ENCODE measurements around the gene MFGE8. TPM values are rescaled to one million over a fixed set of nuclear protein-coding genes. Genes with fewer than 3 reads are reported as not detected.

Gene MFGE8
- total RNA-seq, 1 experiment from 2014 or later, result 32.0 TPM

- intact Hi-C loops (cut with micrococcal nuclease), result loop anchor here (10.0 kb wide), 1 partner anchor 268 kb away; no protein-coding TSS in a partner anchor
- CTCF ChIA-PET, result no interaction called here
- H3K4me1 ChIP-seq (ENCODE audit: insufficient read depth, low read length), result peaks cover 13% of the 10 kb centered on the region
These were observed 6.6 kb downstream of the MFGE8 start for GRCh38 chr15:88906551-88906950.

GRCh38 chr15:88906130-88906529 lies 7.0 kb downstream of the MFGE8 start:
- DNase-seq (no peak), ATAC-seq (no peak)
- Histone ChIP-seq H3K9ac (ENCODE audit: low read length) (no peak overlapping the region), H3K4me3 (ENCODE audit: low read length) (no peak overlapping the region), H3K27me3 (ENCODE audit: low read length) (no peaks in the 10 kb centered on the region), H3K36me3 (ENCODE audit: low read depth, low read length) (no peaks in the 10 kb centered on the region; the same call in 1 of the 2 replicates), H3K9me3 (ENCODE audit: low read length) (no peaks in the 10 kb centered on the region), H3K4me1 (ENCODE audit: insufficient read depth, low read length) (peaks cover 9% of the 10 kb centered on the region; the same call in 1 of the 2 replicates), H3K9me2 (replicated peaks; ENCODE audit: low read length) (no peaks in the 10 kb centered on the region), H3K4me2 (ENCODE audit: low read length) (no peak overlapping the region), H3F3A (ENCODE audit: low read length, unreplicated experiment) (no peaks in the 10 kb centered on the region), H2AFZ (ENCODE audit: low read length) (no peak overlapping the region), H3K79me2 (ENCODE audit: low read length) (no peaks in the 10 kb centered on the region), H3K27ac (ENCODE audit: low read length) (no peak overlapping the region), H4K20me1 (ENCODE audit: low read length) (no peaks in the 10 kb centered on the region)
- TF ChIP-seq EZH2 (IDR thresholded peaks at IDR 0.05; ENCODE audit: low read length, unreplicated experiment) (no peak), EZH2phosphoT487 (IDR thresholded peaks at IDR 0.05; ENCODE audit: borderline replicate concordance, low read length) (no peak), CTCF (conservative IDR thresholded peaks at IDR 0.05; ENCODE audit: low read depth, low read length) (no peak)
- ChIA-PET POLR2A (ENCODE audit: unreplicated experiment) (no interaction called here), CTCF (interaction anchor here (1.4 kb wide), 1 partner anchor 98 kb away, joined by 6 read pairs; no protein-coding TSS in a partner anchor)
- BruUV-seq (replicated peaks), result no TSS peak
- intact Hi-C loops (cut with micrococcal nuclease), result loop anchor here (10.0 kb wide), 1 partner anchor 269 kb away; no protein-coding TSS in a partner anchor

More at GRCh38 chr15:88906551-88906950, 6.6 kb downstream of the MFGE8 start:
- H3K9me2 ChIP-seq (replicated peaks; ENCODE audit: low read length), result no peaks in the 10 kb centered on the region
- TF ChIP-seq EZH2 (IDR thresholded peaks at IDR 0.05; ENCODE audit: low read length, unreplicated experiment) (no peak), EZH2phosphoT487 (IDR thresholded peaks at IDR 0.05; ENCODE audit: borderline replicate concordance, low read length) (no peak), CTCF (conservative IDR thresholded peaks at IDR 0.05; ENCODE audit: low read depth, low read length) (no peak)
- H2AFZ ChIP-seq (ENCODE audit: low read length), result no peak overlapping the region
- H3K79me2 ChIP-seq (ENCODE audit: low read length), result no peaks in the 10 kb centered on the region
- DNase-seq (no peak), ATAC-seq (no peak)
- no peaks in the 10 kb centered on the region; the same call in 1 of the 2 replicates for H3K36me3 ChIP-seq (ENCODE audit: low read depth, low read length)
- no TSS peak for BruUV-seq (replicated peaks)
- no peaks in the 10 kb centered on the region for H3K27me3 ChIP-seq (ENCODE audit: low read length)
- no peaks in the 10 kb centered on the region for H4K20me1 ChIP-seq (ENCODE audit: low read length)
- POLR2A ChIA-PET (ENCODE audit: unreplicated experiment), result no interaction called here
- H3K9me3 ChIP-seq (ENCODE audit: low read length), result no peaks in the 10 kb centered on the region
- H3K4me3 ChIP-seq (ENCODE audit: low read length), result no peak overlapping the region
- H3K4me2 ChIP-seq (ENCODE audit: low read length), result no peak overlapping the region
- H3F3A ChIP-seq (ENCODE audit: low read length, unreplicated experiment), result no peaks in the 10 kb centered on the region
- no peak overlapping the region for H3K9ac ChIP-seq (ENCODE audit: low read length)
- H3K27ac ChIP-seq (ENCODE audit: low read length), result no peak overlapping the region

GRCh38 chr15:88905576-88905975 lies 7.6 kb downstream of the MFGE8 start:
- Histone ChIP-seq H3K36me3 (ENCODE audit: low read depth, low read length) (no peaks in the 10 kb centered on the region; the same call in 1 of the 2 replicates), H2AFZ (ENCODE audit: low read length) (no peak overlapping the region), H3K4me2 (ENCODE audit: low read length) (no peak overlapping the region), H3K27me3 (ENCODE audit: low read length) (no peaks in the 10 kb centered on the region), H3F3A (ENCODE audit: low read length, unreplicated experiment) (no peaks in the 10 kb centered on the region), H3K9me2 (replicated peaks; ENCODE audit: low read length) (no peaks in the 10 kb centered on the region), H3K4me1 (ENCODE audit: insufficient read depth, low read length) (peaks cover 14% of the 10 kb centered on the region; the same call in 1 of the 2 replicates), H3K27ac (ENCODE audit: low read length) (no peak overlapping the region), H3K79me2 (ENCODE audit: low read length) (no peaks in the 10 kb centered on the region), H3K9ac (ENCODE audit: low read length) (no peak overlapping the region), H3K9me3 (ENCODE audit: low read length) (no peaks in the 10 kb centered on the region), H4K20me1 (ENCODE audit: low read length) (no peaks in the 10 kb centered on the region), H3K4me3 (ENCODE audit: low read length) (no peak overlapping the region)
- POLR2A ChIA-PET (ENCODE audit: unreplicated experiment), result no interaction called here
- ATAC-seq (no peak), DNase-seq (no peak)
- no TSS peak for BruUV-seq (replicated peaks)
- TF ChIP-seq CTCF (conservative IDR thresholded peaks at IDR 0.05; ENCODE audit: low read depth, low read length) (no peak), EZH2phosphoT487 (IDR thresholded peaks at IDR 0.05; ENCODE audit: borderline replicate concordance, low read length) (no peak), EZH2 (IDR thresholded peaks at IDR 0.05; ENCODE audit: low read length, unreplicated experiment) (no peak)
- intact Hi-C loops (cut with micrococcal nuclease), result loop anchor here (2.0 to 10.0 kb wide), 2 partner anchors 75 to 269 kb away; no protein-coding TSS in a partner anchor
- CTCF ChIA-PET, result interaction anchor here (1.4 to 1.5 kb wide), 3 partner anchors 13 to 112 kb away, joined by 3 to 12 read pairs (median 6); no protein-coding TSS in a partner anchor

Data from PC-3 (cell line).